Ovary (tissue), 9 donors: ENCODE results near the gene TLDC2. TPM values are rescaled to one million over a fixed set of nuclear protein-coding genes. Genes with fewer than 3 reads are reported as not detected.

Experiments
- DNase-seq, 5 donors: peaks; one replicate each; pipeline ENCODE4 v3.0.0-alpha.2; 2019 to 2020
- H3K27ac ChIP-seq, 2 donors: fragments of 200-600 bp; one replicate each; pipeline versions ENCODE4 v1.5.1 to v1.8.0; 2019 to 2022
- H3K27me3 ChIP-seq: fragments of 200-600 bp; one replicate; pipeline ENCODE4 v1.8.0; 2022
- H3K36me3 ChIP-seq: fragments of 200-600 bp; sonication (generic); one replicate; pipeline ENCODE4 v1.5.1; 2019
- H3K4me1 ChIP-seq: one replicate; pipeline ENCODE4 v1.8.1; 2013; ENCODE audit warnings: mild to moderate bottlenecking, moderate library complexity; ENCODE audit not compliant: insufficient read depth
- H3K4me3 ChIP-seq: fragments of 200-600 bp; sonication (generic); one replicate; pipeline ENCODE4 v1.5.1; 2017
- H3K9me3 ChIP-seq, 2 donors: fragments of 200-600 bp in 1 of 2; sonication (generic) in 1 of 2; one replicate each; pipeline versions ENCODE4 v1.5.1 to v1.8.1; 2013 to 2019; ENCODE audit warnings: mild to moderate bottlenecking in 1 of 2, moderate library complexity in 1 of 2
- CTCF ChIP-seq, 3 donors: fragments of 450-650 bp in 2 of 3; fragments of 200-600 bp in 1 of 3; IDR thresholded peaks; one replicate each; pipeline versions ENCODE4 v1.5.1 to v1.8.0; 2016 to 2022; ENCODE audit warnings: antibody characterized with exemption in 3 of 3, mild to moderate bottlenecking in 1 of 3
- EP300 ChIP-seq: sonication (generic); formaldehyde crosslinking; IDR thresholded peaks from one replicate; pipeline ENCODE4 v1.6.1; 2017; ENCODE audit warnings: antibody characterized with exemption
- POLR2A ChIP-seq: fragments of 450-650 bp; IDR thresholded peaks from one replicate; pipeline ENCODE4 v1.6.1; 2017; ENCODE audit warnings: antibody characterized with exemption, mild to moderate bottlenecking, moderate library complexity
- WGBS, 3 donors: extraction: QIAGEN DNeasy Blood & Tissue Kit in 1 of 3; methylation state at CpG; one replicate each; pipeline versions ENCODE4 v1.1.5 to v1.1.7; 2013 to 2017; 5-methylcytosine and 5-hydroxymethylcytosine counted together
- intact Hi-C, 4 donors: fragments of 100-400 bp; cut with DNase I; formaldehyde crosslinking; loops; one replicate each; pipeline versions ENCODE4 v1.11.0 to v1.15.1; 2022 to 2023
- polyA plus RNA-seq, 2 donors: library from polyadenylated mRNA; stranded (reverse); fragments of 200-250 nt in 1 of 2; fragments of 350-450 nt in 1 of 2; fragmentation: Illumina TruSeq in 1 of 2; extraction: RNeasy Lipid Tissue Mini Kit (QIAGEN cat#74804) in 1 of 2; gene quantifications; one replicate each; pipeline ENCODE4 v1.2.3, GENCODE V29; 2013 to 2014
- total RNA-seq, 7 donors: library from RNA; depleted of rRNA in 2 of 7; stranded (reverse); fragments of >200 nt in 2 of 7; fragmentation: NEBNext Ultra II Directional in 3 of 7; extraction: Animal tissue kit (Norgen Biotek cat#: 25700) in 3 of 7; gene quantifications; one replicate each; pipeline versions ENCODE4 v1.1.0 to v1.2.4, GENCODE V29; 2016 to 2023
- donor health status: DM: no; HTN: no; CAD: no; lungs with moderate emphysema.
- donor health status: DM: no; HTN: no; CAD: no.
- donor health status: Bipolar disorder and iron deficiency.
- donor health status: DM: yes; HTN: yes; CAD: no.
- donor health status: DM: no; HTN: no; CAD: no.
- donor health status: DM: yes; HTN: yes; CAD: no.

Gene TLDC2
- total and polyA plus RNA-seq, 9 donors = 0.10 to 0.95 (median 0.33) TPM; not detected in 4

GRCh38 chr20:36924167-36925045, 48.5 kb downstream of the TLDC2 start:
- no peaks in the 10 kb centered on the region for H3K36me3 ChIP-seq
- no peaks in the 10 kb centered on the region for H3K4me1 ChIP-seq
- no peak overlapping the region for H3K27ac ChIP-seq
- intact Hi-C loops = no loop called here
- DNase-seq = no peak
- H3K27me3 ChIP-seq = no peaks in the 10 kb centered on the region
- H3K9me3 ChIP-seq = no peaks in the 10 kb centered on the region
- WGBS, 3 donors = 83 to 88% (median 84%) methylated on average over 9 of the region's 9 CpGs
- TF ChIP-seq CTCF (IDR thresholded peaks at IDR 0.05) (no peak), EP300 (no peak), POLR2A (no peak)
- no peak overlapping the region for H3K4me3 ChIP-seq

GRCh38 chr20:36925234-36925633, 49.3 kb downstream of the TLDC2 start:
- Histone ChIP-seq H3K27me3 (no peaks in the 10 kb centered on the region), H3K27ac (no peak overlapping the region), H3K4me1 (no peaks in the 10 kb centered on the region), H3K4me3 (no peak overlapping the region), H3K36me3 (no peaks in the 10 kb centered on the region), H3K9me3 (no peaks in the 10 kb centered on the region)
- intact Hi-C loops = no loop called here
- no peak for DNase-seq
- WGBS, 3 donors = 81 to 85% (median 83%) methylated on average over 2 of the region's 2 CpGs
- TF ChIP-seq EP300 = no peak
- no peak for TF ChIP-seq CTCF (IDR thresholded peaks at IDR 0.05)
- TF ChIP-seq POLR2A = no peak

GRCh38 chr20:36926653-36927200, 50.8 kb downstream of the TLDC2 start:
- H3K4me3 ChIP-seq = no peak overlapping the region
- H3K4me1 ChIP-seq = peaks cover 5% of the 10 kb centered on the region
- no peaks in the 10 kb centered on the region for H3K9me3 ChIP-seq
- DNase-seq = no peak
- H3K27ac ChIP-seq = no peak overlapping the region
- no peak for TF ChIP-seq EP300
- TF ChIP-seq CTCF (IDR thresholded peaks at IDR 0.05) = no peak
- no peak for TF ChIP-seq POLR2A
- WGBS, 3 donors = 88 to 92% (median 91%) methylated on average over 6 of the region's 6 CpGs
- H3K36me3 ChIP-seq = no peaks in the 10 kb centered on the region
- intact Hi-C loops = no loop called here
- no peaks in the 10 kb centered on the region for H3K27me3 ChIP-seq

- Histone ChIP-seq H3K9me3 (no peaks in the 10 kb centered on the region), H3K36me3 (no peaks in the 10 kb centered on the region), H3K4me3 (no peak overlapping the region), H3K4me1 (peaks cover 7% of the 10 kb centered on the region), H3K27me3 (no peaks in the 10 kb centered on the region), H3K27ac (no peak overlapping the region)
- no peak for DNase-seq
- 79 to 97% (median 87%) methylated on average over 1 of the region's 1 CpG for WGBS, 3 donors
- TF ChIP-seq CTCF (IDR thresholded peaks at IDR 0.05) (no peak), POLR2A (no peak), EP300 (no peak)
- intact Hi-C loops = no loop called here
Measured at GRCh38 chr20:36927704-36928103, 51.8 kb downstream of the TLDC2 start.
